GM21526 (cell line): ENCODE results near the gene TOX3.

Source experiments
- ATAC-seq: cut with Tn5 transposase; IDR thresholded peaks from one replicate; pipeline ENCODE4 v1.9.1; 2021; ENCODE audit warnings: moderate library complexity; ENCODE audit not compliant: unreplicated experiment, low FRiP score

The TOX3 gene

DNA sequence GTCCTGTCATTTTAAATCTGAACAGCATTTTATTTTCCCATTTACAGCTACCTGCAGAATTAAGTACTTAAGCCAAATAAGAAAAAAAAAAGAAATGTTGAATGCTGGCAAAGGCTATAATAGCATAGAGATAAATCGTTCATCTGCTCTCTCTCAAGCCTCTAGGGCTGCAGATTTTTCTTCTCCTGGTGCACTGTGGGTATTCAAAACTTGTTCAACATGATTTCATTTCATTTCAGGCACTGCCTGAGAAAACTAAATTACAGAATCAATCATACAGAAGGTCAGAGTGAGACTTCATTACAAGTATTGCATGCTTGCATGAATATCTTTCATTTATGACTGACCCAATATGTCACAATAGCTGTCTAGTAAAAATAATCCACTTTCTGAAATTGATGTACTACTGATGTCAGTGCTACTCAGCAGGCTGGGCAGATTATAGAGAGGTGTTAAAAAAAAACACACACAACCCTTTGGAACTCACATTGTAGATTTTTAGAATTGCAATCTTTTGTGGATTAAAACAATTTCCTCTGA, 86.2 kb downstream of the TOX3 start:
- no peak for ATAC-seq

DNA sequence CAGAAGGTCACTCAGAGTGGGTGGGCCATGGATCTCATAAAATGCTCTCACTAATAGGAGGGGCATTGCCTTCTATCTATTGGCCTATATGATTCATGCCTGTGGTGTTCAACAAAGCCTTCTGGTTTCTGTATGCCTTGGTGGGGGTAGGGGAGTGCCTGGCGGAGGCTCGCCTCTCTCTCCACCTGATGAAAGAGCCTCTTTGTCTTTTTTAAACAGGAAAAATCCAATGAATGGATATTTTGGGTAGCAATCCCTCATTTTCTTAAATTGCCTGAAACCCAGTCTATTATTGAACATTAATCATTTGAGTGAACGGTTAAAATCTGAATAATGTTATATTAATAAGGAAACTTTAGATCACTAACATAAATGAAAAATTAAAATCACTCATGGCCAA, 90.6 kb downstream of the TOX3 start:
- ATAC-seq, result no peak

DNA sequence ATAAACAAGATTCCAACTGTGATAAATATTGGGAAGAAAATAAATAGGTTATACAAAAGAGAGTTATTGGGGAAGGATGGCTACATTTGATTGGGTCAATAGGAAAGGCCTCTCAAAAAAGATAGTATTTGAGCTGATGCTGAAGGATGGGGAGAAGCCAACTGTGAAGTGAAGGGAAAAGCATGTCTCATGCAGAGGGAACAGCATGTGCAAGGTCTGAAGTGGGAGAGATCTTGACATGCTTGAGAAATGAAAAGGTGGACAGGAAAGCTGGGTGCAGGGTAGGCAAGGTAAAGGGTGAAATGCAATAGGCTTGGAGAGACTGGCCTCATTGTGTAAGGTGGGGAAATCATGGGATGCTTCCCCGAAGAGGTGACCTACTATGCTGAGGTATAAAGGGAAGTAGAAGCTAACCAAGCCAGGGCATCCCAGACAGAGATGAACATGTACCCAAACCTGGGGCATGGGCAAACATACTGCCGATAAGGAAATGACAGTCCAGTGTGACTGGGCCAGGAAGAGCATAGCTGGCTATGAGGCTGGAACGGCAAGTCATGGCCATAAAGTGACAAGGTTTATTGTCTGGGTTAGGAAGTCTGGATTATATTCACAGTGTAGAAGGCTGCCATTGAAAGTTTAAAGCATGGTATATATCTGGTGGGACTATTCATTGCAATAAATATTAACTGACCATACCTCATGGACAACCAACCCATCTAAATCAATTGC, 91.2 kb downstream of the TOX3 start:
- no peak for ATAC-seq

DNA sequence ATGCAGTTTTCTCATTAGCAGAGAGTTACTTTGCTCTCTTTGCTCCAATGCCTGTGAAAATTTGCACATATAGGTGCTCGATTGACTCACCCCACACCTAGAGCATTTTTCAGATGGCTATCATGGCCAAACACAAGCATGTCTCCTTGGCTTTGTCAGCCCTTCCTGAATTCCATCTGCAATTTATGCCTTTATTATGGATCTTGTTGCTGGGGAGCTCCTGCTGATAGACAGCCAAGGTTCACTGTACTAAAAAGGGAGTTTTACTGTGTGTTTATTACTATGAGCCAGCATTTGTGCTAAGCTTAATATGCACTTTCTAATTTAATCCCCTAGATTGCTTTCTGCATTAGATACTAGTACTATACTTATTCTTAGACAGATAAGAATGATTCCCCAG, 93.3 kb downstream of the TOX3 start:
- no peak for ATAC-seq

DNA sequence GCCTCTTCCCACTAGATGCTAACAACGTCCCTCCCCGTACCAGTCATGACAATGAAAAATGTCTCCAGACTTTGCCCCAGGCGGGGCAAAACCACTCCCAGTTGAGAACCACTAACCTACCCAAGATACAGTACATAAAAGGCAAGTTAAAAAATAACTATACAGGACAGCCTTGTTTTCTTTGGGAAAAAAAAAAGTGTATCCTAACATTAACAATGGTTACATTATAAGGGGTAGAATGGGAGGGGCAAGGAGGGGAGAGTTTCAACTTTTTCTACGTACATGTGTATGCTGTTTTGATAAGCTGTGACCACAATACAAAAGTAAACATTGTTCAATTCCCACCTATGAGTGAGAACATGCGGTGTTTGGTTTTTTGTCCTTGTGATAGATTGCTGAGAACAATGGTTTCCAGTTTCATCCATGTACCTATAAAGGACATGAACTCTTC, 94.9 kb downstream of the TOX3 start:
- no peak for ATAC-seq

DNA sequence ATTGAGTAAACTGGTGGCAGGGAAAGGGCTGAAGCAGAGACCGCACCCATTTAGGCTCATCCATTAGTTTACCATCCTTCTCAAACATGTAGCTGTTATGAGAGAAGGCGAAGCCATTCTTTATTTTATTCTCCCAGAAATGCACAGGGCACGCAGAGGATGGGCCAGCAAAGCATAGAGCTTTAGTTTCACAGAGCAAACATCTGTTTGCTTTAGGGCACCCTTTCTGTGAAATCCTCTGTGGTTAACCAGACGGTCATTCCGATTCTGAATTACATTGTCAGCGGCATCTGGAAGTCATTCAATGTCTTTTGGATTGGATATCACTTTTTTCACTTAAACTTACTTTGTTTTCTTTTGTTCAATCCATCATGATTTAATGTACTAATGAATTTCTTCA, 96.0 kb downstream of the TOX3 start:
- ATAC-seq, result no peak

DNA sequence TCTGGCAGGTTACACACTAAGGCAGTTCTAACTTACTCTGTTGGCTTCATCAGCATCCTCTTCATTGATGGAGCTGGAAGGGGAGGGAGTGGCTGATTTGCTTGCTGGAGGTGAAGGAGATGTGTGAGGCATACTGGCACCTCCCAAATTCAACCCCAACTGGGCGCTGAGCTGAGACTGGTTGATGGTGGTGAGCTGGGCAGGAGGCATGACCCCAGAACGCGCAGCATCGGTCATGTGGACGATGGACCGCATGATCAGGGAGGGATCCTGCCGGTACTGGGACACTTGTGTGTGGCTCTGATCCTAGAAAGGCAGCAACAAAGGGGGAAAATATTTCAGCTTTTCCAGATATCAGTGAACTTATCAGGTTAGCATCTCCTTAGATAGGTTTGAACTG, 96.7 kb downstream of the TOX3 start:
- no peak for ATAC-seq

DNA sequence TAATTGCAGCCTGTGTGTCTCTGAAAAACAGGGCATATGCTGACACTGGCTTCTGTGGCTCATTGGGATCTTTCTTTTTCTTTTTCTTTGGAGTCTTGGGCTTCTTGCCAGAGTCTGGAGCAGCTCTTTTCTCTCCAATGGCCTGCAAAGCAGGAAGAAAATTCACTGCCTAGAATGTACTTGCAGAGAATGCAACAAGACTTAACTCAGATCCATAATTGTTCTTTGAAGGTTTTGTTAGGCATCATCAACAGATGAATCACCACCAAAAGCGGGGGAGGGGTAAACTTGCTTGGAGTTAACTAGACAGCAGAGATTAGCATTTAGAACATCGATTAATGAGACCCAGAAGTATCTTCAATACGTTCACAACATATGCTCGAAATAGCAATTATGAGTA, 100.9 kb downstream of the TOX3 start:
- ATAC-seq, result no peak

DNA sequence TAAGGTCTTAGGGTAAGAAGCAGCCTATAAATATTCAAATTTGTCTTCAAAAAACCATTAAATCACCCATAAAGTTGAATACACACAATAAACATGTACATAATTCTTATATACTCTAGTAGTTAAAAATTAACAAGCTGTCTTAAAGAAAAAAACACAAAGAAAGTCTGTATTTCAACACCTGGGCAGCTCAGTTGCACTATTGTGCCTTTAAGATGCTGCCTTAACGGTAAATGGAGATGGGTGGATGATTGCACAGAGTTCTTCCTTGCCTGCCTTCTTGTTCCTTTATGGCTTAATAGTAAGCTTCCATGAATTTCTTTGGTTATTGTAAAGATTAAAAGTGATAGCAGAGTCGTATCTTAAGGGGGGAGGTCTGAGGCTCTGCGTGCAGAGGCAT, 105.1 kb downstream of the TOX3 start:
- no peak for ATAC-seq

DNA sequence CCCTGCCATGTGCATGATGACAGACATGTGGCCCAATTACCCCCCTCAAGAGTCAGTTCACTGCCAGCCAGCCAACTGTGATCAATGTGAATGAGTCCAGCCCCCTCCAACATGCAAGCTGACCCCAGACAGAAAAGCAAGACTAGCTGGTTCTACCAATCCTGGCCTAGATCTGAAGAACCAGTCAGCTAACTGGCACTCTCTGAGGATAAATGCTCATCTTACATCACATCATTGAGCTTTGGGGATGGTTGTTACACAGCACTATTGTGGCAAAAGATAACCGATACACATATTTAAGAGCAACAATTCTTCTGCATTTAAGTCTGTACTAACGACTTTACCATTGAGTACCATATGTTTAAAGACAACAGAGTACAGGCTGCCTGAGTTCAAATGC, 106.7 kb downstream of the TOX3 start:
- no peak for ATAC-seq

DNA sequence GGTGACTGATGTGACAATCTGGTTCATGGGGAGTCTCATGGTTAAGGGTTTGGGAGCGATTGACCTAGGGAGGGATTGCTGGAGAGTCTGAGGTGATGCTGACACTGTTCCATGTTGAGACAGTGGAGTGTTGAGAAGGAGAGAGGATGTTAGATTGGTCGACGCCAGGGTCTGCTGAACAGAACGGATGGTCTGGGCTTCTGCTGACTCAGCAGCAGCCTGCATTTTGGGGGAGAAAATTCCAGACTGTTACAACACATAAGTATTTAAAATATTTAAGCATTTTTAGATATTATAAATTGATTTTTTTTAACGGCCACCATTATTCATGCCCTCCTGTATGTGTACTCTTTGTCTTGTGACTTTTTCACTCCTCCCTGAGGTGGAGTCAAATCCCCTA, 107.2 kb downstream of the TOX3 start:
- no peak for ATAC-seq

DNA sequence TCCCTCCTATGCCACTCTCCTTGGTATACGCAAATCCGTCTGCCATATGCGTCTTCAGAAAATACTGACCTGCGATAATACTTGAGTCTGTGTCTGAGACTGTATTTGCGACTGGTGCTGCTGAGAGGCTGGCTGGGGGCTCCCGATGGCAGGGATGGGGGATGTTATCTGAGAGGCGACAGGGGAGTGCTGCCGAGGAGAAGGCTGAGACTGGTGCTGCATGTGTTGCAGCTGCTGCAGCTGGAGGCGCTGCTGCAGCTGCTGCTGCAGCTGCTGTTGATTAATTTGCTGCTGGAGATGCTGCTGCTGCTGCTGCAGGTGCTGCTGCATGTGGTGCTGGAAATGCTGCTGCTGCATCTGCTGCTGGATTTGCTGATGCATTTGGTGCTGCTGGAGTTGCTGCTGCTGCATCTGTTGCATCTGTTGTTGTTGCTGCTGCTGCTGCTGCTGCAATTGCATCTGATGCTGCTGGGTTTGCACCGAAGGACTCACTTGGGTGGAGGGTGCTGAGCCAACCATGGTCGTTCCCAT, 107.7 kb downstream of the TOX3 start:
- no peak for ATAC-seq

DNA sequence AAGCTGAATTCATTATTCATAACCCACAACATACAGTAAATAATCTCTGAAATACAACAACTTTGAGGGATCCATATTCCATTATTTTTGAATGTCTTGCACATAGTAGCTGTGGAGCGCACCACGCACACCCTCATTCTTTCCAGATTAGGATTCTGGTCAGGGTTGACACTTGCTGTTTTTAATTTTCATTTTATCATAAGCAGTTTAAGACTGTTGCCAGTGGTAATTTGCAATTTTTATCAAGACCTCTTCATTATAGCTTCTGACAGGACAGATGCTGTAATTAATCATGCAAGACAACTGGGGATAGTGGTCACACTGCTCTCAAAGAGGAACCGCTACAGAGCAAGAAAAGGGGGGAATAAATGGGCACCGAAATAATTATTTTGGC, 109.7 kb downstream of the TOX3 start:
- ATAC-seq, result no peak

DNA sequence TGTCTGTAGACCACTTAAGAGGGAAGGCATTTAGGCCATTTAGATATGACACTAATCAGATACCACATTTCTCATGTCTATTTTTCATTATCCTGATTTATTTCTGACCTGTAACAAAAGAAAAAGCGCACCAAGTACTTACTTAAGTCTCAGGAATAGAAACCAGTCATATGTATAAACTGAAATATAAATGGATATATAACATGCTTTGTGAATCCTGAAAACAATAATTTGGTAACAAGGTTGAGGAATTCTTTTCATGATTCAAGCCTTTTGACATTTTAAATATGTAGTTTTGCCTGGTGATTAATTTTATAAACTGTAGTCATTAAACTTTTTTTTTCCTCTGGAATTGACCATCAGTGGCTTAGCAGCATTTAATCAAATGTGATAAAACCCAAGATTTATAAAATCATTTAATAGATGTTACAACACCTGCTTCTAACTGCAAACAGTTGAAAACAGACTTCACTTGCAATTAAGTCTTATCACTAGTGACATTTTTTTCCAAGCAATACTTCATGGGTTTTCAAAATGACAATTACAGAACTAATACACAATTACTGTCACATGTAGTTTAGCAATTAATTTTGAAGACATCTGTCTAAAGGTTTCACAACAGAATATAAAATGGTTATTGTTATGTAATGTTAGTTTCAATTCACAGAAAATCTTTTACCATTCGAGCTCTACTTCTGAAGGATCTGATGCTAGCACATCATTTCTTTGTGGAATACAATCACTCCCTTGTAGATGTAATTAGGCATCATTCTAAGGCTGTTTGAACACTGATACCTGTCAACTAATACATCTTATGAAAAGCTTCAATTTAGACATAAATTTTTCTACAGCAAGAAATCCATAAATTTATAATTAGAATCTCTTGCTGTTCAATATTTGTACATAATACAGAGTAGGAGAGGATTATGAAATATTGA, 110.3 kb downstream of the TOX3 start:
- ATAC-seq, result no peak

DNA sequence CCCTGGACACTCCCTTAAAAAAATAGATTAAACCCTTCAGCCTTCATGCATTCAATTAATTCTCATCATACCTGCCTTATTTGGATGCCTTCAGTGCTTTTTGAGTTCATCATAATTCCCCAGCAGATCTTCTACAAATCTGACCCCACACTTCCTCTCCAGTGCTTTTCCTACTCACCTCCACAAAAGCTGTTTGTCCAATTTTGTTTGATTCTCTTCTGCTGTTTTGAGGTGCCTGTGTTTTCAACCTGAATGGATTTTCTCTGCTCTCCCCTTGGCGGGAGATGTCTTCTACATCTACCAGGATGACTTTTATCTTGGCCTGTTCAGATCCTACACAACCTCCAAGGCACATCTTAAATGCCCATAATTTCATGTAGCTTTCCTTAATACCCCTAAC, 112.7 kb downstream of the TOX3 start:
- no peak for ATAC-seq

DNA sequence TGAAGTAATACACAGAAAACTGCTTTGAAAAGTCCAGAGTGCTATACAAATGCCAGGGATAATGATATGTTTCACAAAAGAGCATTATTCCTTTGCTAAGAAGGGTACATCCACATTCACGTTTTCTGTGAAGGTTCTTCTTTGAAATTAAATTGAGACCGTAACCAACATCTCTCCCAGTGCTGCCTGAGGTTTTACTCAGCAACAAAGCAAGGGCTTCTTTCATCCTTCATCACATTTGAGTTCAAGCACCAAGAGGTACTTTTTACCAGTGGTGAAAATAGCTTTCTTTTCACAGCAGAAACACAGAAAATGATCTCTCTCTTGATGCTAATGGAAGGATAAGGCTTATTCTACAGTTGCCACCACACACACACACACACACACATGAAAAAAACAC, 113.3 kb downstream of the TOX3 start:
- no peak for ATAC-seq

DNA sequence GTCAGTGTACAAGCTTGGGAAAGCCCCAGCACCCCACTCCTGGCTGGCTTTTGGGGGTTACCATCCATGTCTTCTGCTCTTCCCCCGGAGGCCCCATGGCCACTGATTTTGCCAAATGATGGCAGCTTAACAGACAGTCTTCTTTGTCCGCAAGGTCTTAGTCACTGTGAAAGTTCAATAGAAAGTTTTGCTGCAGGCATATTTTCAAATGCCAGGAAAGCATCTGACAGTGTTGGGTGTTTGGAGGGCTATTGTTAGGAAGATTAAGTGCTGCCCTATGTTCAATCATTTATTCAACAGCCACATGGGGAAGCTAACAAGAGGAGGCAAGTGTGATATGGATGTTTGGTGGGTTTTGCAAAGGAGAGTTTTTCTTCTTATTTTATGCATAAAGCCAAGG, 122.4 kb downstream of the TOX3 start:
- ATAC-seq, result no peak

DNA sequence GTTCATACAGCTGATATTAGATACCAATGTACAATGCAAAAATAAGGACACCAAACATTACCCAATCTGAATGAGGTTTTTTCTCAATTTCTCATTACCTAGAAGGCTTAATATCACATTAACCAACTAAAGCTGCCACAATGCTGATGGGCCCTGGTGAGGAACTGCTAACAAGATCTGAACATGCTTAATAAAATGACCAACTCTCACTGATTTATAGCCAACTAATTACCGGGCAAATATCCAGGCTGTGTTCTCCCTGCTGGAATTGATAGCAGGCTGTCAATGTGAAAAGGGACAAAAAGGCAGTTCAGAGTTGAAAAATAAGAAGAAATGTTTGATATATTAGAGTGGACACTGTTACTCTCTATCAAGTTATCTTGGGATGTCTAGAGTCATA, 124.6 kb downstream of the TOX3 start:
- no peak for ATAC-seq

DNA sequence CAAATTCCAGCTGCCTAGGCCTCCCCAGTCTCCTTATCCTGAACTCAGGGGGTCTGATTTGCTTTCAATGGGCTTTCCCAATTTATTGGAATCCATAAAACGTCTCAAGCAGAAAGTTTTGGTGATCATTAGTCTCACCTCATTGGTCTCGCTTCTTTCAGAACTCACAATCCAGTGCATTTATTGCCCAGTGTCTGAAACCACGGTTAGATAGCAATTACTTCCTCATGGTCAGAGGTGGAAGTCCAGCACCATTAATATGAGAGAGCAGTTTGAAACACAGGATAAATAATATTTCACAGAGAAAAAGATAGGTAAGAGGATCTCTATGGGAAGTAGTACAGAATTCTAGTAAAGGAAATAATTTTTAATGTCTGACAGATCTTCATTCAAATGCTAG, 128.7 kb downstream of the TOX3 start:
- no peak for ATAC-seq

DNA sequence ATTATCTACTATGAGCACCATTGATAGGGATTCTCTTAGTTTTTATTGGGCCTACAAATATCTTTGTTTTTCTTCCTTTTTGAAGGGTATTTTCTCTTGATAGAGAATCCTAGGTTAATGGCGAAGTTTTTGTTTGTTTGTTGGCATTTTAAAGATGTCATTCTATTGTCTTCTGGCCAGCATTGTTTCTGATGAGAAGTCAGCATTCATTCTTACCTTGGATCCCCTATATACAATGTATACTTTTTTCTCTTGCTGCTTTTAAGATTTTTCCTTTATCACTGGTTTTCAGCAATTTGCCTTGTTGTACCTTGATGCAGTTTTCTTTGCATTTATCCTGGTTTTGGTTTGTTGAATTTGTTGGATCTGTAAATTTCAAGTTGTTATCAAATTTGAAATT, 130.1 kb downstream of the TOX3 start:
- ATAC-seq, result no peak

DNA sequence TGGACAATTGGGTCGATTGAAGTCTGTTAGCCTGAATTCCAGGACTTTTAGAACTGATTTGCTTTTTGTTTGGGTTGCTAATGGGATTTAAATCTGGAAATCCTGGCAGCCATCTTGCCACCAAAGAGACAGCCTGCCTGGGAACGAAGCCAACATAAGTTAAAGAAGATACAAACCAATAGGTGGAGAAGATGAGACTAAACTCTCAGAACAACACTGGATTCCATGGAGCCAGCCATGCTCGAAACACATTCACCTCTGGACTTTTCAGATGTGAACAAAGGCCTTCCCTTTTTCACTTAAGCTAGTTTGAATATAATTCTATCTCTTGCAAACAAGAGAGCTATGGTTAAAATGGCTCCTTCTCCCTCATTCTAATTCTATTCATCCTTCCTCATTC, 135.9 kb downstream of the TOX3 start:
- ATAC-seq, result no peak
